Sigmoid colon (tissue), 7 donors: Measurements from ENCODE around the gene GYS1. TPM values are rescaled to one million over a fixed set of nuclear protein-coding genes. Genes with fewer than 3 reads are reported as not detected.

Experiments
- DNase-seq: peaks from one replicate; pipeline ENCODE4 v3.0.0-alpha.2; 2019
- H3K27ac ChIP-seq, 4 donors: fragments of 200-600 bp; sonication (generic); one replicate each; pipeline ENCODE4 v1.5.1; 2016 to 2019; ENCODE audit warnings: mild to moderate bottlenecking in 1 of 4
- H3K27me3 ChIP-seq, 3 donors: fragments of 200-600 bp; sonication (generic); one replicate each; pipeline ENCODE4 v1.5.1; 2019; ENCODE audit warnings: mild to moderate bottlenecking in 1 of 3
- H3K36me3 ChIP-seq, 4 donors: fragments of 200-600 bp; sonication (generic); one replicate each; pipeline ENCODE4 v1.5.1; 2016 to 2019
- H3K4me1 ChIP-seq, 4 donors: fragments of 200-600 bp; sonication (generic); one replicate each; pipeline ENCODE4 v1.5.1; 2017 to 2019
- H3K4me3 ChIP-seq, 4 donors: fragments of 200-600 bp; sonication (generic); one replicate each; pipeline ENCODE4 v1.5.1; 2017 to 2019; ENCODE audit warnings: mild to moderate bottlenecking in 2 of 4, moderate library complexity in 1 of 4
- H3K9me3 ChIP-seq, 4 donors: fragments of 200-600 bp in 3 of 4; sonication (generic) in 3 of 4; one replicate each; pipeline versions ENCODE4 v1.5.1 to v1.6.1; 2013 to 2019
- CTCF ChIP-seq, 4 experiments: fragments of 450-650 bp in 3 of 4; fragments of 200-600 bp in 1 of 4; IDR thresholded peaks; one replicate each; pipeline ENCODE4 v1.5.1; 2016 to 2019; ENCODE audit warnings: antibody characterized with exemption in 4 of 4, mild to moderate bottlenecking in 3 of 4, moderate library complexity in 2 of 4
- EP300 ChIP-seq, 4 donors: sonication (generic); formaldehyde crosslinking; IDR thresholded peaks; one replicate each; pipeline ENCODE4 v1.6.1; 2017; ENCODE audit warnings: antibody characterized with exemption in 4 of 4
- POLR2A ChIP-seq, 2 donors: fragments of 450-650 bp; IDR thresholded peaks; one replicate each; pipeline ENCODE4 v1.6.1; 2016; ENCODE audit warnings: antibody characterized with exemption in 2 of 2, mild to moderate bottlenecking in 2 of 2, moderate library complexity in 2 of 2
- POLR2AphosphoS5 ChIP-seq, 4 donors: sonication (generic); formaldehyde crosslinking; IDR thresholded peaks; one replicate each; pipeline ENCODE4 v1.6.1; 2017; ENCODE audit warnings: antibody characterized with exemption in 4 of 4
- WGBS, 2 donors: extraction: QIAGEN DNeasy Blood & Tissue Kit; methylation state at CpG; one replicate each; pipeline ENCODE4 v1.1.7; 2013; 5-methylcytosine and 5-hydroxymethylcytosine counted together
- intact Hi-C: fragments of 100-400 bp; cut with DNase I; formaldehyde crosslinking; loops from one replicate; pipeline ENCODE4 v1.15.1; 2023
- polyA plus RNA-seq, 3 donors: library from polyadenylated mRNA; stranded (reverse); fragments of 200-250 nt; gene quantifications; one replicate each; pipeline ENCODE4 v1.2.3, GENCODE V29; 2013
- total RNA-seq, 4 donors: library from RNA; depleted of rRNA; stranded (reverse); fragments of >200 nt; gene quantifications; one replicate each; pipeline ENCODE4 v1.1.0, GENCODE V29; 2016
- donor health status: healthy with polysubstance abuse.
- donor health status: Bipolar disorder and iron deficiency.
- donor health status: healthy.

GYS1 gene
- total and polyA plus RNA-seq, 7 donors, result 11.7 to 32.7 (median 17.5) TPM

- WGBS, 2 donors, result 2 to 8% methylated on average over 28 of the region's 28 CpGs
- Histone ChIP-seq H3K27me3 (no peaks in the 10 kb centered on the region), H3K9me3 (no peaks in the 10 kb centered on the region), H3K36me3 (peaks cover 6 to 28% (median 11%) of the 10 kb centered on the region in 4 donors), H3K4me3 (peak overlapping the region; percentile 24 to 95 (median 90)), H3K4me1 (peaks cover 0 to 51% (median 44%) of the 10 kb centered on the region in 4 donors), H3K27ac (peak overlapping the region; percentile 91 to 98 (median 95))
- peak; percentile 95 for DNase-seq
- TF ChIP-seq POLR2AphosphoS5 (IDR thresholded peaks at IDR 0.05), result peak; percentile 69 to 89 (median 76)
- peak in 2 of 4 donors; percentile 49 to 52 for TF ChIP-seq EP300 (IDR thresholded peaks at IDR 0.05)
- no peak for TF ChIP-seq CTCF (IDR thresholded peaks at IDR 0.05)
- no peak for TF ChIP-seq POLR2A (IDR thresholded peaks at IDR 0.05)
- intact Hi-C loops, result loop anchor here (1.0 to 10.0 kb wide), 4 partner anchors 90 to 329 kb away; partner anchors contain the start of genes DBP and HSD17B14
These were observed 29.5 kb downstream of the GYS1 start for GRCh38 chr19:48963371-48964204.

GRCh38 chr19:48962849-48963165 is 30.3 kb downstream of the GYS1 start:
- WGBS, 2 donors, result 9 to 29% methylated on average over 7 of the region's 7 CpGs
- Histone ChIP-seq H3K36me3 (peaks cover 6 to 21% (median 11%) of the 10 kb centered on the region in 4 donors), H3K27ac (peak overlapping the region; percentile 91 to 98 (median 95)), H3K27me3 (no peaks in the 10 kb centered on the region), H3K9me3 (no peaks in the 10 kb centered on the region), H3K4me3 (no peak overlapping the region), H3K4me1 (peaks cover 0 to 49% (median 42%) of the 10 kb centered on the region in 4 donors)
- intact Hi-C loops, result loop anchor here (5.0 to 10.0 kb wide), 2 partner anchors 166 to 328 kb away; partner anchors contain the start of gene DBP
- TF ChIP-seq POLR2A (IDR thresholded peaks at IDR 0.05) (no peak), EP300 (IDR thresholded peaks at IDR 0.05) (no peak), POLR2AphosphoS5 (IDR thresholded peaks at IDR 0.05) (no peak), CTCF (IDR thresholded peaks at IDR 0.05) (no peak)
- no peak for DNase-seq

- H3K4me3 ChIP-seq, result no peak overlapping the region
- TF ChIP-seq POLR2A (IDR thresholded peaks at IDR 0.05), result peak in 1 of 2 donors; percentile 73
- no peak for TF ChIP-seq EP300 (IDR thresholded peaks at IDR 0.05)
- peak in 3 of 4 donors; percentile 44 to 51 (median 44) for TF ChIP-seq POLR2AphosphoS5 (IDR thresholded peaks at IDR 0.05)
- TF ChIP-seq CTCF (IDR thresholded peaks at IDR 0.05), result no peak
- peak overlapping the region; percentile 91 to 98 (median 95) for H3K27ac ChIP-seq
- peak; percentile 80 for DNase-seq
- H3K4me1 ChIP-seq, result peaks cover 0 to 43% (median 38%) of the 10 kb centered on the region in 4 donors
- H3K27me3 ChIP-seq, result no peaks in the 10 kb centered on the region
- 22 to 33% methylated on average over 22 of the region's 22 CpGs for WGBS, 2 donors
- H3K9me3 ChIP-seq, result no peaks in the 10 kb centered on the region
- peaks cover 6 to 18% (median 11%) of the 10 kb centered on the region in 4 donors for H3K36me3 ChIP-seq
- intact Hi-C loops, result loop anchor here (5.0 to 10.0 kb wide), 2 partner anchors 165 to 327 kb away; partner anchors contain the start of gene DBP
These were observed 30.9 kb downstream of the GYS1 start for GRCh38 chr19:48962029-48962848.

- no peaks in the 10 kb centered on the region for H3K9me3 ChIP-seq
- TF ChIP-seq POLR2A (IDR thresholded peaks at IDR 0.05) (no peak), CTCF (IDR thresholded peaks at IDR 0.05) (no peak), EP300 (IDR thresholded peaks at IDR 0.05) (no peak), POLR2AphosphoS5 (IDR thresholded peaks at IDR 0.05) (no peak)
- no peaks in the 10 kb centered on the region for H3K27me3 ChIP-seq
- peaks cover 5 to 12% (median 6%) of the 10 kb centered on the region in 4 donors for H3K36me3 ChIP-seq
- 84 to 86% methylated on average over 12 of the region's 12 CpGs for WGBS, 2 donors
- no peak overlapping the region for H3K4me3 ChIP-seq
- intact Hi-C loops, result loop anchor here (5.0 to 10.0 kb wide), 2 partner anchors 164 to 327 kb away; partner anchors contain the start of gene DBP
- DNase-seq, result no peak
- peaks cover 0 to 38% (median 32%) of the 10 kb centered on the region in 4 donors for H3K4me1 ChIP-seq
- peak overlapping the region; percentile 91 to 98 (median 95) for H3K27ac ChIP-seq
These were observed 31.5 kb downstream of the GYS1 start for GRCh38 chr19:48961673-48962028.
